Measurements from ENCODE around the gene MT4. TPM values are rescaled to one million over a fixed set of nuclear protein-coding genes. Genes with fewer than 3 reads are reported as not detected.
A peak's percentile ranks its signal among the peaks of the same experiment; 100 is the strongest.

Gene MT4
- total RNA-seq, 4 donors from 2014 or later, result not detected

DNA sequence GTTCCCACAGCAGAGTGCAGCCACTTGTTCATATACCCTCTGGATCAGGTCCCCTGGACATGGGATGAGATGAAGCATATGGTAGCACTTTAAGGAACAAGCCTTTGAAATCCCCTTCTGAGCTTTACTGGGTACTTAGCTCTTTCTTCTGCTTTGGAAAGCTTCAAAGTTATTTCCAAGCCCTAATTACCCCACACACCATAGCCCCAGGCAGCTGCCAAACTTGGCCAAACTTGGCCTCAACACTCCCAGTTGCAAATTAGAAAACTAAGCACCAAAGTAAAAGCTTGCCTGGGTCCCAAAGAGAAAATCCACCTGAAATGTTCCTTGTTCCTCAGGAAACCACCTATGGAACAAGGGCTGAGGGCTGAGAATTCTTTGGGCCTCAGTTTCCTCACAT, 15.7 kb upstream of the MT4 start:
- Histone ChIP-seq H3K4me3 (no peak overlapping the region), H3K27me3 (no peaks in the 10 kb centered on the region), H3K36me3 (no peaks in the 10 kb centered on the region), H3K27ac (no peak overlapping the region), H3K4me1 (no peaks in the 10 kb centered on the region), H3K9me3 (no peaks in the 10 kb centered on the region)
- no peak for DNase-seq
- no peak for TF ChIP-seq POLR2A (IDR thresholded peaks at IDR 0.05)
- TF ChIP-seq, protein P1, sequence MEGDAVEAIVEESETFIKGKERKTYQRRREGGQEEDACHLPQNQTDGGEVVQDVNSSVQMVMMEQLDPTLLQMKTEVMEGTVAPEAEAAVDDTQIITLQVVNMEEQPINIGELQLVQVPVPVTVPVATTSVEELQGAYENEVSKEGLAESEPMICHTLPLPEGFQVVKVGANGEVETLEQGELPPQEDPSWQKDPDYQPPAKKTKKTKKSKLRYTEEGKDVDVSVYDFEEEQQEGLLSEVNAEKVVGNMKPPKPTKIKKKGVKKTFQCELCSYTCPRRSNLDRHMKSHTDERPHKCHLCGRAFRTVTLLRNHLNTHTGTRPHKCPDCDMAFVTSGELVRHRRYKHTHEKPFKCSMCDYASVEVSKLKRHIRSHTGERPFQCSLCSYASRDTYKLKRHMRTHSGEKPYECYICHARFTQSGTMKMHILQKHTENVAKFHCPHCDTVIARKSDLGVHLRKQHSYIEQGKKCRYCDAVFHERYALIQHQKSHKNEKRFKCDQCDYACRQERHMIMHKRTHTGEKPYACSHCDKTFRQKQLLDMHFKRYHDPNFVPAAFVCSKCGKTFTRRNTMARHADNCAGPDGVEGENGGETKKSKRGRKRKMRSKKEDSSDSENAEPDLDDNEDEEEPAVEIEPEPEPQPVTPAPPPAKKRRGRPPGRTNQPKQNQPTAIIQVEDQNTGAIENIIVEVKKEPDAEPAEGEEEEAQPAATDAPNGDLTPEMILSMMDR (IDR thresholded peaks at IDR 0.05), result no peak
- intact Hi-C loops (cut with DNase I; ENCODE audit: low total_unique reads), result no loop called here

GRCh38 chr16:56549744-56550385, 15.0 kb upstream of the MT4 start:
- no peak for DNase-seq
- TF ChIP-seq, protein P1 (IDR thresholded peaks at IDR 0.05), result no peak
- no peak for TF ChIP-seq POLR2A (IDR thresholded peaks at IDR 0.05)
- no peaks in the 10 kb centered on the region for H3K36me3 ChIP-seq
- H3K27ac ChIP-seq, result no peak overlapping the region
- no peak overlapping the region for H3K4me3 ChIP-seq
- intact Hi-C loops (cut with DNase I; ENCODE audit: low total_unique reads), result no loop called here
- no peaks in the 10 kb centered on the region for H3K9me3 ChIP-seq
- H3K4me1 ChIP-seq, result no peaks in the 10 kb centered on the region
- no peaks in the 10 kb centered on the region for H3K27me3 ChIP-seq

GRCh38 chr16:56551796-56552738, 12.8 kb upstream of the MT4 start:
- no peaks in the 10 kb centered on the region for H3K9me3 ChIP-seq
- H3K4me3 ChIP-seq, result no peak overlapping the region
- no peaks in the 10 kb centered on the region for H3K27me3 ChIP-seq
- no peak overlapping the region for H3K27ac ChIP-seq
- no peak for TF ChIP-seq POLR2A (IDR thresholded peaks at IDR 0.05)
- TF ChIP-seq, protein P1 (IDR thresholded peaks at IDR 0.05), result no peak
- intact Hi-C loops (cut with DNase I; ENCODE audit: low total_unique reads), result no loop called here
- H3K4me1 ChIP-seq, result no peaks in the 10 kb centered on the region
- no peaks in the 10 kb centered on the region for H3K36me3 ChIP-seq
- peak in 1 of 2 donors; percentile 28 for DNase-seq

DNA sequence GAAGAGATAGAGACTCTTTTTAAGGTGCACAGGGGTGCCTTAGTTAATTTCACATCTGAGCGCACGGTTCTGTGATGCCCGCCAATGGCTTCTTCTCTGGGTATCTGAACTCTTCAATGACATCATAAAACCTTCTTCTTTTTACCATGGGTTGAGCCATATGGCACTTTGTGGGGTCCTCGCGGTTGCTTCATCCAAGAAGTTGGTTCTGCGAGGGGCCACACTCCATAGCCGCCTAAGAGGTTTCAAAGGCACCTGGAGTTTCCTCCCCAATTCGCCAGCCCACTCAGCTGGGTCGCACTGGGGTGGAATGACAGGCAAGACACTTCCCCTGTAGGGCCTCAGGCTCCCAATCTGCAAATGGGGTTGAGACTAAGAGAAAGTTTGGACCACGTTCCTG, 10.4 kb upstream of the MT4 start:
- DNase-seq, result no peak
- intact Hi-C loops (cut with DNase I; ENCODE audit: low total_unique reads), result no loop called here
- TF ChIP-seq POLR2A (IDR thresholded peaks at IDR 0.05), result no peak
- TF ChIP-seq, protein P1 (IDR thresholded peaks at IDR 0.05), result no peak
- no peak overlapping the region for H3K27ac ChIP-seq
- no peaks in the 10 kb centered on the region for H3K9me3 ChIP-seq
- H3K27me3 ChIP-seq, result no peaks in the 10 kb centered on the region
- H3K4me3 ChIP-seq, result no peak overlapping the region
- no peaks in the 10 kb centered on the region for H3K36me3 ChIP-seq
- H3K4me1 ChIP-seq, result no peaks in the 10 kb centered on the region

Data from uterus (tissue), 4 donors.